Stimulated activated CD4-positive, alpha-beta T cell treated with anti-CD3 and anti-CD28 coated beads, Interleukin-15, amount 100 ng/mL, for 1 hour (primary cell): Measurements from ENCODE around the gene TULP1.
"Not testable (repeated sequence)": the region's sequence is repeated elsewhere in the genome, so short reads cannot be mapped to it uniquely, and the experiment has no call there.

Experiments
- DNase-seq, 2 donors: peaks; one replicate each; pipeline ENCODE4 v3.0.0-alpha.2; 2020; ENCODE audit warnings: low read depth in 1 of 2, low spot score in 1 of 2

TULP1 gene

DNA sequence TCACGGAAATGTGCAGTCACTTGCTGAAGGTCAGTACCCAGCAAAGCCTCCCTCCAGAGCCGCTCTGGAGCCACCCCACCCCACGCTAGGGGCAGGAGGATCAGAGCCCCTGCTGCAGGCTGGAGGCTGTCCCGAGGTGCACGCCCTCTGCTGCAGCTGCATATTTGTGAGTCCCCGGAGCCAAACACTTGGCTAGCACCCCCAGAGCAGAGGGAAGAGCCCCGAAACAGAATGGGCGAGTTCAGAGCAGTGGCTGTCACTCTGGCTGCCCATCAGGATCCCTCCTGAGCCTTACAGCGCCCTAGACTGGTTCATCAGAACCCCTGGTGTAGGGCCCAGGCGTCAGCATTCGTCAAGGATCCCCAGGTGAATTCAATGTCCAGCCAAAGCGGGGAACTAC is 9.5 kb upstream of the TULP1 start:
- no peak for DNase-seq

DNA sequence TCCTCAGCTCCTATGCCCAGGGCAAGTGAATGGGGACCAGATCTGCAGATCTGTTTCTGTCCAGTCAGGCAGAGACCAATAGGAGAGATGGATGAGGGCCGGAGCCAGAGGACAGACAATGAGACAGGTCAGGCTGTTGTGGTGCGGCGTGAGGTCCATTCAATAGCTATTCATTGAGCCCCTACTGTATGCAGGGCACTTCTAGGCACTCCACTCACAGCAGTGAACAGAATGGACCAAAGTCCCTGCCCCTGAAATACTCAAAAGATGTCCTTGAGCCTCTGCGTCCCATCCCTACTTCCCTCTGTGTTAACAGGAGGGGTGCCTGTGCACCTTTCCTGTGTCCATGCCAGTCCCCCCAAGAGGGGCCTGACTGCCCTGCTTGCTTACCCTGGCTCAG is 8.5 kb upstream of the TULP1 start:
- DNase-seq, result no peak

DNA sequence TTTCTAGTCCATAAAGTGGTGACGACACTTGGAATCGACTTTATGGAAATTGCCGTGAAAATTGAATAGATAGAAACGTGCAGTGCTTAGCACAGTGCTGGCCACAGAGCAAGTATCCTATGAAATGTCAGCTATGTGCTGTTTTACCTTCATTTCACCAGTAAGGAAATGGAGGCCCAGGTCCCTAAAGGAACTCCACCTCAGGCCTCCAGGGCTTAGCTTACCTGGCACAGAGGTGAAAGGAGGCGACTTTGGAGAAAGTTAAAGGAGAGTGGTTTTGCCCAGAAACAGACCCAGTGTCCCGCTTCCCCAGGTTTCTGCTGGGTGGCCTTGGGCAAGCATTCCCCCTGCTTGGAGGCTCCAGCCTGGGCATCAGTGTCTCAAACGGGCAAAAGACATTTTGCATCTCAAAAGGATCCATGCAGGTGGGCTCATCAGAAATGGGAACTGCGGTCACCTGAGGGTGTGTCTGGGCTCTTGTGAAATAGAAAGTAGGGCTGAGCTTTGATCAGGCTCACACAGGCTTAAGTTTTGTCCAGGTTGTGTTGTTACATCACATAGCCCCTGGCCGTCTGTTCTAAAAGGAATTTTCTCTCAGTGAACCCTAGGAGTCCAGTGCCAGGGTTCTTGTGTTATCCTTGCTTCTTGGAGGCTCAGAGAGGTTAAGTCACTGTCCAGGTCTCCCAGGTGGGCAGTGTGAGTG is 6.8 kb upstream of the TULP1 start:
- DNase-seq, result no peak

GRCh38 chr6:35518566-35519312 is 6.0 kb upstream of the TULP1 start:
- no peak for DNase-seq

DNA sequence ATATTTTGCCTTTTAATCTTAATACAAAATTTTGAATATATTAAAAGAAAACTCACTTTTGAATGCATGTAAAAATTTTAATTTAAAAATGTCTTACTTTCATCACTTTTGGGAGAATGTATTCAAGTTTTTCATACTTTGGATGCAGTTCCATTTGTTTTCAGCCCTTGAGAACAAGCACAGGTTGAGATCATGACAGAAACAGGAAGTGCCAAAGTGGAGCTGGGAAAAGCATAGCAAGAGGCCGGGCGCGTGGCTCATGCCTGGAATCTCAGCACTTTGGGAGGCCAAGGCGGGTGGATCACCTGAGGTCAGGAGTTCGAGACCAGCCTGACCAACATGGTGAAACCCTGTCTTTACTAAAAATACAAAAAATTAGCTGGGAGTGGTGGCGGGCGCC is 5.3 kb upstream of the TULP1 start:
- DNase-seq, result not testable (repeated sequence)

- DNase-seq, result no peak
Measured at GRCh38 chr6:35516712-35517111, 4.0 kb upstream of the TULP1 start.

DNA sequence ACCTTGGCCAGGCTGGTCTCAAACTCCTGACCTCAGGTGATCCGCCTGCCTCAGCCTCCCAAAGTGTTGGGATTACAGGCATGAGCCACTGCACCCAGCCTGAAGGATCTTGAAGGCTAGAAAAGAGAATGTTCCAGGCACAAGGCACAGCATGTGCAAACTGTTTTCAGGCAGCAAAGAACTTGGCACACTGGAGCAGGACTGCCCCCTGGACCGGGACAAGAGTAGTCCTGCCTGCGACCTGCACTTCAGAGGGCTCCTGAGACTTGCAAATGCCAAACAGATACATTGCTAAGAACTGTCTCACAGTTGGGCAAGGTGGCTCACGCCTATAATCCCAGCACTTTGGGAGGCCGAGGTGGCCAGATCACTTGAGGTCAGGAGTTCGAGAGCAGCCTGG is 3.2 kb upstream of the TULP1 start:
- not testable (repeated sequence) for DNase-seq

DNA sequence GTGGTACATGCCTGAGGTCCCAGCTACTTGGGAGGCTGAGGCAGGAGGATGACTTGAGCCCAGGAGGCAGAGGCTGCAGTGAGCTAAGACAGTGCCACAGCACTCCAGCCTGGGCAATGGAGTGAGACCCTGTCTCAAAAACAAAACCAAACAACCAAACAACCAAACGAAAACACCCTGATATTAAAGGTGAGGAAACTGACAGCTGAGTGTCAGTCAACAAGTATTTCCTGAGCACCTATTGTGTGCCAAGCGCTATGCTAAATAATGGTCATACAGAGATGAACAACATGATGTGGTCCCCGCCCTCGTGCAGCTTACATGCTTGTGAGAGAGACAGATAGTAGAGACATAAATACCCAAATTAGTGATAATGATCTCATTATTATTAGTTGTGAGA is 1.9 kb upstream of the TULP1 start:
- no peak for DNase-seq

DNA sequence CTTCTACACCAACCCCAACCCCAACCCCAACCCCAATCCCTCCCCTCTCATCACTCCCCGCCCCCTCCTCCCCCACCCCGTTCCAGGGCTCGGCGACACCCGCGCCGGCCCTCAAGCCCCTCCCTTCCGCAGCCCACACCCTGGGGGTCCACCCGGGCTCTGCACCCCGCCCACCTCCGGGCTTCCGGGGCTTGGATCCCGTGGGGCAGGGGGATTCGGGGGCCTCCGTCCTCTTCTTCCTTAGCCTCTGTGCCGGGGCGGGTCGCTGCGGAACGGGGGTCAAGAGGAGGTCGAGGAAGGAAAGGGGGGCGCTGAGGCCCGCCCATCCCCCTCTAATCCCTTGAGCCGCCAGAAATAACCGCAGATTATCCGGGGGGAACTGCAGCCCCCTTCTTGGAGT is 690 bp downstream of the TULP1 start:
- DNase-seq, result no peak

DNA sequence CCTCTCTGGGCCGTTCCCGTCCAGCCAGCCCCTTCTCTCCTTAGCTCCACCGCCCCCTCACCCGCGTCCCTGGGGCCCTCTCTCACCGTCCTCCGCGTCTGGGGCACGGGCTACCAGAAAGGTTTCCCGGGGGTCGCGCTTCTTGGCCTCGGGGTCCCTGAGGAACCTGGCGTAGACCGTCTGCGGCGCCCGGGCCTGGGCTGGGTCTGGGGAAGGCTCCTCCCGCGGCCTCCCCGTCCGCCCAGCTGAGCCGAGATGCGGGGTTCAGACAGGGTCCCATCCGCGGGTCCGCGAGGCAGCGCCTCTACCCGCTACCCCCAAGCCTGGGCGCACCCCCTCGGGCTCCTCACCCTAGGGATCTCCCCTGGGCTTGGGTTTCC is 1.1 kb downstream of the TULP1 start:
- no peak for DNase-seq

- DNase-seq, result no peak
Measured at GRCh38 chr6:35510916-35511561, 1.7 kb downstream of the TULP1 start.

GRCh38 chr6:35508542-35508941 is 4.2 kb downstream of the TULP1 start:
- no peak for DNase-seq

DNA sequence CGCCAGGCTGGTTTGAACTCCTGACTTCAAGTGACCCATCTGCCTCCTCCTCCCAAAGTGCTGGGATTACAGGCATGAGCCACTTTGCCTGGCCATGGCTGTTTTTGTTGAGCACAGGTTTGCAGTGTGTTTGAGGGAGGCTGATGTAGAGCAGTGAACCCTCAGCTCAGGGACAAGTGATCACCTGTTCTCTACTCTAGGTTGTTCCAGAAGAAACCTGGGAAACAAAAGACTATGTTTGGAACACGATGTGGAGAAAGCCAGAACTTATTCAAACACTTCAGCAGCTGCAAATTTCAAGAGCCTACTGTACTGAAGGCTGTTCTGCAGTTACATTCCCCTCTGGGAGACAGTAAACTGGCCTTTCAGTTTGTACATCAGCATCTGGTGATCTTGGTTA is 4.7 kb downstream of the TULP1 start:
- DNase-seq, result no peak

- no peak for DNase-seq
Measured at GRCh38 chr6:35507221-35507620, 5.5 kb downstream of the TULP1 start.

GRCh38 chr6:35506536-35506935 is 6.2 kb downstream of the TULP1 start:
- no peak for DNase-seq

DNA sequence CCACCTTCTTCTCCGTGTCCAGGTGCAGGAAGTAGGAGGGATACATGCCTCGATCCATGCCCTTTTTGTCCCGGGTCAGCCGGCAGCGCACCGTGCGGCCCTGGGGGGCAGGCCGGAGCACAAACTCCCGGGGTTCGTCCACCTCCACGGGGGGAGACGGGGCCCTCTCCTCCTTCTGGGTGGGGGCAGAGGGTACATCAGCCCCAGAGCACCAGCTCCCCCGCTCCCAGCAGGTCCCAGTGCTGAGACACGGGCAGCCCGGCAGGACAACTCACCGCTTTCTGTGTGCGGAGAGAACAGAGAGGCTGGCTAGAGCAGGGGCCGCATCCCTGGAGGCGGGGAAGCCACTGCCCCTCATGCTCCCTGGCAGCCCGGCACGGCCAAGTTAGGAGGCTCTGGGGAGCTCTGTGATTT is 6.7 kb downstream of the TULP1 start:
- DNase-seq, result no peak

GRCh38 chr6:35503534-35503933 is 9.2 kb downstream of the TULP1 start:
- DNase-seq, result no peak

DNA sequence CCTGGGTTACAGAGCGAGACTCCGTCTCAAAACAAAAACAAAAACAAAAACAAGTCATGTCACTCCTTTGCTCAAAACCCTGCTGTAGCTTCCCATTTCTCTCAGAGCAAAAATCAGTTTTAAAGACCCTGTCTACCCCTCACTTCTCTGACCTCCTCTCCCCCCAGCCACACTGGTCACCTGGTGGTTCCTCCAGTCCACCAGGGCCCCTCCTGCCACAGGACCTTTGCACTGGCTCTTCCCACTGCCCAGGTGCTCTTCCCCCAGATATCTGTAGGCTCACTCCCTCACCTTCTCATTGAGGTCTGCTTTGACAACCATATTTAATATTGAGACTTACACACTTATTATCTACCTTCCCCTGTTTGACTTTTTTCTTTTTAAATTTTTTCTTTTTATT is 10.9 kb downstream of the TULP1 start:
- no peak for DNase-seq

DNA sequence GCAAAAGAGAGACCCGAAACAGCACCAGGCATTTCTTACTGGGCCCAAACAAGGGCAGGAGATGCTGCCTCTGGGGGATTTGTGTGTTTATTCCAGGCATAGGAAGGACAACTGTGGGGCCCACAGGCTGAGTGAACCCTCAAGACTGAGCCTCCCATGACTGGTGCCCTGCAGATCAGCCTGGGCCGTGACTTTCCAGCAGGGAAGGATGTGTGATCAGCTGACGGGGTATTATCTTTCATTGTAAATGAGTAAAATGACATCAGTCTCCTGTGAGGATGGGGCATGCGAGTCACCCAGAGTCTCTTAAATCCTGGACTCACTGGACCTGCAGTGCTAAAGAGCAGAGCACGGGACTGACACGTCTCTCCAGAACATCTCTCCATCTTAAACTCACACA is 11.9 kb downstream of the TULP1 start:
- no peak for DNase-seq

DNA sequence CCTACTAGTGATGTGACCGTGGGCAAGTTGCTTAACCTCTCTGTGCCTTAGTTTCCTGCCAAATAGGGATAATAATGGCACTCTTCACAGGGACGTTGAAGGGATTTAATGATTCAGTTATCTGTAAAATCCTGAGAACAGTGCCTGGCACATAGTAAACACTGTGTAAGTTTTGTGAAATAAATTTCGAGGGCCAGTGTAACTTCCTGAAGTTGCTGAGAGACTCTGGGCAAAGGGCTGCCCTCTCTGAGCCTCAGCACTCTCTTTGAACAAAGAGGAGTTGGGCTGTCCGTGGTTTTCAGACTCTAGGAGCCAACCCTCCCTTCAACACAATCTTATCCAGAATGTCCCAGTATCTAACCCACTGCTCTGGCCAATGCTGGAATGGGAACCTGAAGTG is 13.3 kb downstream of the TULP1 start:
- DNase-seq, result no peak

- DNase-seq, result no peak
Measured at GRCh38 chr6:35498422-35499067, 14.2 kb downstream of the TULP1 start.
